GM23248 (cell line): Measurements from ENCODE around the gene GPSM1.

Source experiments
- EZH2 ChIP-seq: fragments of 200-600 bp; sonication (generic); IDR thresholded peaks from 2 replicates; pipeline ENCODE4 v1.6.1; 2018; ENCODE audit warnings: antibody characterized with exemption, mild to moderate bottlenecking; ENCODE audit not compliant: insufficient read depth, poor library complexity, severe bottlenecking
- EZH2phosphoT487 ChIP-seq: fragments of 200-600 bp; sonication (generic); IDR thresholded peaks from 2 replicates; pipeline ENCODE4 v1.6.1; 2018; ENCODE audit warnings: antibody characterized with exemption, moderate library complexity, mild to moderate bottlenecking, low read depth; ENCODE audit not compliant: insufficient read depth

DNA sequence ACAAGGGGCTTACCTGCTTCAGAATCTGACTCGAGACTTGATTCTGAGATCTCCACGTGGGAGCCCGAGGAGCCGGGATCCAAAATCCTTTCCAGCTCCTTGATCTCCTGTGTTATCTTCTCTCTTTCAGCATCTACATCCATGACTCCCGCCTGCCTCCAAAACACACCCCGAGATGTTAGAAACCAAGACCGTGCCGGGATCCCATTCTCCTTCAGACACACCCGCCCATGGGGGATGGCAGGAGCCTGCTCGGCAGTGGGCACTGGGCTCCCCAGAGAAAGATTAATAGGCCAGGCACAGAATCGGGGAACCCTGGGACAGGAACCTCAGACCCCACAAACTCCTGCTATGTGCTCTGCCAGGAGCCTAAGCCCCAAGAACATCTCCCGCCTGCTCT, 70.9 kb downstream of the GPSM1 start:
- TF ChIP-seq EZH2: no peak
- TF ChIP-seq EZH2phosphoT487: no peak
